SJCRH30 (cell line): Measurements from ENCODE around the gene LGI4. TPM values are rescaled to one million over a fixed set of nuclear protein-coding genes. Genes with fewer than 3 reads are reported as not detected.

Experiments used
- DNase-seq, 2 experiments: peaks; one replicate each; pipeline ENCODE4 v3.0.0-alpha.2; 2015 to 2020
- H3K27ac ChIP-seq: fragments of 250-450 bp; sonication (Bioruptor Pico); 2 replicates; pipeline ENCODE4 v1.5.1; 2020; ENCODE audit warnings: mild to moderate bottlenecking, moderate library complexity
- H3K27me3 ChIP-seq: fragments of 250-450 bp; sonication (Bioruptor Pico); 2 replicates; pipeline ENCODE4 v1.5.1; 2020; ENCODE audit warnings: mild to moderate bottlenecking, moderate library complexity
- H3K36me3 ChIP-seq: fragments of 250-450 bp; sonication (Bioruptor Pico); 2 replicates; pipeline ENCODE4 v1.5.1; 2020; ENCODE audit warnings: mild to moderate bottlenecking, moderate library complexity
- H3K4me1 ChIP-seq: fragments of 250-450 bp; sonication (Bioruptor Pico); 2 replicates; pipeline ENCODE4 v1.5.1; 2020; ENCODE audit warnings: mild to moderate bottlenecking, moderate library complexity
- H3K4me3 ChIP-seq: fragments of 250-450 bp; sonication (Bioruptor Pico); 2 replicates; pipeline ENCODE4 v1.5.1; 2020; ENCODE audit warnings: mild to moderate bottlenecking, moderate library complexity
- H3K9me3 ChIP-seq: fragments of 250-450 bp; sonication (Bioruptor Pico); replicated peaks from 2 replicates; pipeline ENCODE4 v1.5.1; 2020; ENCODE audit warnings: mild to moderate bottlenecking, moderate library complexity
- total RNA-seq: library from RNA; depleted of rRNA; stranded (reverse); fragments of >200 nt; shearing (Covaris generic); gene quantifications from 2 replicates; pipeline ENCODE4 v1.2.3, GENCODE V29; 2014

Gene LGI4
- total RNA-seq, 1 experiment from 2014 or later = not detected

DNA sequence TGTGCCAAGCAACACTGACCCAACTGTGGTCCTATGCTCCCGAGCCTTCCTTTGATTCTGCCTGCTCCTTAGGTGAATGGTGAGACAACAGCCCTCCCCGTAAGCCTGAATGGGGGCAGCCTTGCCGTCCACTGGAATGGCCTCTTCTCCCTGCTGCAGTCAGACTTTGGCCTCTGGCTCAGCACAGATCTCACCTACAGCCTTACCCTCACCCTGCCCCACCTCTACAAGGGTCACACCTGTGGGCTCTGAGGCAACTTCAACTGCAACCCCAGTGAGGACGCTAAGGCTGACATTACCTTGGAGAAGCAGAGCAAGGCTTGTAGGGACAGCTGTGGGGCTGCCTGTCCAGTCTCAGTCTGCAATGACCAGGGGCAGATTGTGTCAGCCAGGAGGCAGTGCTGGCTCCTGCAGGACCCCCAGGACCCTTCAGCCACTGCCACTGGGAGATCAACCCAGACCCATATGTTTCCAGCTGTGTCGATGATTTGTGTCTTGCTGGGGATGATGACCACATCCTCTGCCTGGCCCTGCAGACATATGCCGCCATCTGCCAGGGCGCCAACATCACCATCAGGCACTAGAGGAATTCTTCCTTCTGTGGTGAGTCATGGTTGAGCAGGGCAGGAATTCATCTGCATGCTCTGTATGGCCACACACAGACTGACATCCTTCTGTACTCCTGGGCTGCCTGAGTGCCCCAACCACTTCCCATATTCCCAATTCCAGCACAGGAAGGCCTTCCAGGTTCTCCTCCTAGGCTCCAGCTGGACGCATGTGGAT is 46.5 kb downstream of the LGI4 start:
- Histone ChIP-seq H3K4me1 (peaks cover 9% of the 10 kb centered on the region; the same call in 1 of the 2 replicates), H3K27ac (peak overlapping the region; percentile 7; the same call in 1 of the 2 replicates), H3K9me3 (no peaks in the 10 kb centered on the region), H3K36me3 (no peaks in the 10 kb centered on the region), H3K4me3 (no peak overlapping the region), H3K27me3 (no peaks in the 10 kb centered on the region)
- DNase-seq = peak; percentile 60 to 73

DNA sequence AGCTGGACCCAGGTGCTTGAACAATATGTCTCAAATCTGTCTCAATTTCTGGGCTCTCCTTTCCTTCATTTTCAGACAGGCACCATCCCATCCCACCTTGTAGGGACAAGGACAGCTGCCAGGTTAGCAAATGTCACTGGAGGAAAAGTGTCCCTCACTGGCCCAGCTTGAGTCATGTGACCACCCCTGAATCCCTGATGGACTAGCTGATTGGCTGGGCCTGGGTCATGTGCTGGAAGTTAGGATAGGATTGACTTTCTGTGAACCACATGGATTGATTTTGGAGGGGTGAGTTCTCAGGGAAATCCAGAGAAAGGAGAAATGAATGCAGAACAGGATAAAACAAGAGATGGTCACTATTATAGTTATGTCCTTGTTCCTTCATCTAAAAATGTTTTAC is 47.5 kb downstream of the LGI4 start:
- H3K27me3 ChIP-seq = no peaks in the 10 kb centered on the region
- no peak for DNase-seq
- no peak overlapping the region for H3K4me3 ChIP-seq
- peaks cover 9% of the 10 kb centered on the region; the same call in 1 of the 2 replicates for H3K4me1 ChIP-seq
- no peaks in the 10 kb centered on the region for H3K9me3 ChIP-seq
- no peaks in the 10 kb centered on the region for H3K36me3 ChIP-seq
- no peak overlapping the region for H3K27ac ChIP-seq

DNA sequence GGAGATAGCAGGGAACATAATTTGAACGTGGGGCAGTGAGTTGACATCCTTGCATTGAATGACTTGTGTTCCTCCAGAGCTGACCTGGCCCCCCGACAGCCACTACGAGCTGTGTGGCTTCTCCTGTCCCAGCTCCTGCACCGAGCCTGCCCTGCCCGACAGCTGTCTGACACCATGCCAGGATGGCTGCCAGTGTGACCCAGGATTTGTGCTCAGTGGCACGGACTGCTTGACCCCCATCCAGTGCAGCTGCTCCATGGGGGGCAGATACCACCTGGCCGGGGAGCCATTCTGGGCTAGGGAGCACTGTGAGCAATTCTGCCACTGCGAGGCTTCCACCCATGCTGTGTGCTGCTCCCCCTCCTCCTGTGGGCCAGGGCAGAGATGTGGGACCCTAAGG is 48.4 kb downstream of the LGI4 start:
- Histone ChIP-seq H3K9me3 (no peaks in the 10 kb centered on the region), H3K27me3 (no peaks in the 10 kb centered on the region), H3K4me3 (no peak overlapping the region), H3K4me1 (peaks cover 9% of the 10 kb centered on the region; the same call in 1 of the 2 replicates), H3K27ac (no peak overlapping the region), H3K36me3 (no peaks in the 10 kb centered on the region)
- DNase-seq = no peak

DNA sequence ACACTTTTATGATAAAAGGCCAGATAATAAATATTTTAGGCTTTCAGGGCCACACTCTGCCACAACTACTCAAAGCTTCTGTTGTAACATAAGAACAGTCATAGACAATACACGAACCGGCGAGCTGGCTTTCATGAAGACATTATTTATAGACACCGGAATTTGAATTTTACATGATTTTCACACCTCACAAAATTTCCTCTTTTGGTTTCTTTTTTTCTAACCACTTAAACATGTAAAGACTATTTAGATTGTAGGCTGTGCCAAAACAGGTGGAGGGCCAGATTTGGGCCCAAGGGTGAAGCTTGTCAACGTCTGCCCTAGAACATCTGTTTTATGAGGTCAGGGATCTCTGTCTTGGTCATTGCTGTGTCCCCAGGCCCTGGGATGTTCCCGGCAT is 48.9 kb downstream of the LGI4 start:
- Histone ChIP-seq H3K9me3 (no peaks in the 10 kb centered on the region), H3K27me3 (no peaks in the 10 kb centered on the region), H3K27ac (no peak overlapping the region), H3K4me3 (no peak overlapping the region), H3K4me1 (peaks cover 9% of the 10 kb centered on the region; the same call in 1 of the 2 replicates), H3K36me3 (no peaks in the 10 kb centered on the region)
- DNase-seq = no peak

DNA sequence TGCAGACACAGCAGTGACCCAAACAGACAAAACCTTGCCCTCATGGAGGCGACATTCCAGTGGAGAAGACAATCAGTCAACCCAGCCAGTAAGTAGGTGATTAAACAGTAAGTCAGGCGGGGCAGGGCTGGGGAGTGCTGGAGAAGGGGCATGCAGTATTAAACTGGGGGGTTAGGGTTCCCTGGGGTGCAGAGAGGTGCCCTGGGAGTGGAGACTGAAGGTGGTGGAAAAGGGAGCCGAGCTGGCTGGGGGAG is 50.4 kb downstream of the LGI4 start:
- H3K4me1 ChIP-seq = peaks cover 9% of the 10 kb centered on the region; the same call in 1 of the 2 replicates
- H3K4me3 ChIP-seq = no peak overlapping the region
- no peaks in the 10 kb centered on the region for H3K9me3 ChIP-seq
- H3K36me3 ChIP-seq = no peaks in the 10 kb centered on the region
- no peak for DNase-seq
- H3K27ac ChIP-seq = no peak overlapping the region
- no peaks in the 10 kb centered on the region for H3K27me3 ChIP-seq

DNA sequence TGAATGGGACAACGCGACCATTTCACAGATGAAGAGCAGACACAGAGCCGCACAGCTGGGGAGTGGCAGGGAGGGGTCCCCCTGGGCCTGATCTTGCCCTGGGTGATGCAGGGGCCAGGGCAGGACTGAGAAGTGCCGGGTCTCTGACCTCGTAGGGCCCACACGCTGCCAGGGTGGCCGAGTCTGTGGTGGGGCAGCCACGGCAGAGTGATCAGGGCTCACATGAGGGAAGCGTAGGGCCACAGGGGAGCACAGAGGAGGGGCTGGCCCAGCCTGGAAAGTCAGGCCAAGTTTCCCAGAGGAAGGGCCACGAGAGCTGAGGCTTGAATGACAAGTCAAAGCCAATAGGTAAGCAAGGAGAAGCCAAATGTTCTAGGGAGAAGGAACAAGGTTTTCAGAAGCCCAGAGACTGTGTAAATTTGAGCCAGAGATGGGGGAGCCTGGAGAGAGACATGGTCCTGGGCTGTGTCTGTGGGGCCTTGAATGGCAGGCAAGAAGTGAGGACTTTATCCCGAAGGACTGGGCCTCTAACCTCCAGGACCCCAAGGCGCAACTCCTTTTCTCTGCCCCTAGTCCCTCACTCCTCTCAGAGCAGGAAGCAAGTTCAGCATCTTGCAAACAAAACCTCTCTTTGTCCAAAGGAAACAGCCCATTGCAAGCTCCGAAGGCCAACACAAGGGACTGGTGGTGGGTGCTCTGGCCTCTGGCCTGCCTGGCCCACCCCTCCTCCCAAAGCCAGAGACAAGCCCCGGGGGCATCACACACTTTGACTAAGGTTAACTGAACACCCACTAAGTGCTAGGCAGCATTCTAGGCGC is 51.0 kb downstream of the LGI4 start:
- Histone ChIP-seq H3K27ac (no peak overlapping the region), H3K9me3 (no peaks in the 10 kb centered on the region), H3K27me3 (no peaks in the 10 kb centered on the region)

DNA sequence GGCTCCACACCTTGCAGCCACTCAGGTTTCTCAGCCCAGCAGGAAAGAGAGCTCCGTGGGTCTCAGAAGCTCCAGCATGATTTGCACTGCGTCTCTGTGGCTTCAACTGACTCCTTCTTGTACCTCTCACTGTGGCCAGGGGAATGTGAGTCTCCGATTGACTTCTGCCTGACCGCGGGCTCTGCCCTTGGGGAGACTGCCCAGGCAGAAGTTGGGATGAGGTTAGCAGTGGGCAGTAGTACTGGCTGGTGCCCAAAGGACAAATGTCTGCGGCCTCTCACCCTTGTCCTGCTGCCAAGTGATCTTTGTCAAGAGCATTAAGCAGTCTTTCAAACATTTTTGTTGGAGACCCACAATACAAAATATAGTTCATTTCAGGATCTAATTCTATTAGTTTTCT is 53.7 kb downstream of the LGI4 start:
- no peak overlapping the region for H3K27ac ChIP-seq

More for the DNA sequence above, 51.0 kb downstream of the LGI4 start:
- Histone ChIP-seq H3K4me1 (peaks cover 7% of the 10 kb centered on the region; the same call in 1 of the 2 replicates), H3K4me3 (no peak overlapping the region), H3K36me3 (no peaks in the 10 kb centered on the region)
- no peak for DNase-seq

DNA sequence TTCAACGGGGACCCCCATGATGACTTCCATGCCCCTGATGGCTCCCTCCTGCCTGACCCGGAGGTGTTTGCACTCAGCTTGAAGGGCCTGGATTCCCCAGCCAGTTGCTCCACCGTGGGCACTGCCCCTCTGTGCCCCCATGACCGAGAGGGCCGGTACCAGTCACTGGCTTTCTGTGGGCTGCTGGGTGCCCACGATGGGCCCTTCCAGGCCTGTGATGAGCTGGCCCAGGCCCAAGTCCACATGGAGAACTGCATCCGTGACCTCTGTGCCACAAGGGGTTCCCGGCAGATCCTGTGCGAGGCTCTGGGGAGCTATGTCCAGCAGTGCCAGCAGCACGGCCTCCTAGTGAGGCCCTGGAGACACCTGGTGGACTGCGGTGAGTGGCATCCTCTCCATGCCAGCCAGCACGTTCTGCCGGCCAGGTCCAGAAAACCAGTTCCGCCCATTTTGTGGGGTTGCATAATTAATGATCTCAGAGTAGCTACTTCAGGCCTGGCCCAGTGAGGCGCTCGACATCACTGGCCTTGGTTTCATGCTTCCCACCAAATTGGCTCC is 54.2 kb downstream of the LGI4 start:
- Histone ChIP-seq H3K27ac (no peak overlapping the region), H3K27me3 (no peaks in the 10 kb centered on the region; the same call in 1 of the 2 replicates), H3K4me1 (no peaks in the 10 kb centered on the region), H3K9me3 (no peaks in the 10 kb centered on the region), H3K4me3 (no peak overlapping the region), H3K36me3 (no peaks in the 10 kb centered on the region)
- DNase-seq = no peak

More for the DNA sequence above, 53.7 kb downstream of the LGI4 start:
- Histone ChIP-seq H3K4me1 (no peaks in the 10 kb centered on the region), H3K36me3 (no peaks in the 10 kb centered on the region), H3K4me3 (no peak overlapping the region), H3K9me3 (no peaks in the 10 kb centered on the region), H3K27me3 (no peaks in the 10 kb centered on the region; the same call in 1 of the 2 replicates)
- DNase-seq = no peak

DNA sequence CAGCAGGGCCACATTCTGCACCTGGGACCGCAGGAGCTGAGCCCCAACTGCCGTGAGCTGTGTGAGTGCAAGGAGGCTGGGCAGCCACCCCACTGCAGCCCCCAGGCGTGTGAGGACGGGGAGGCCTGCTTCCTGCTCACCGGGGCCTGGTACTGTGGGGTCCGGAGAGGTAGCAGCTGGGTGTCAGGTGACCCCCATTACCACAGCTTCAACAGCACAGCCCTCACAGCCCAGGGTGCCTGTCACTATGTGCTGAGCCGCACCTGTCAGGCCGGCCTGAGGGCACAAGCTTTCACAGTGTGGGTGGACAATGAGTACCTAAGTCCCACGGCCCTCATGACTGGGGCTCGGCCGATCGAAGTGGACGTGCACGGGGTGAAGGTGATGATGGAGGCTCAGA is 55.0 kb downstream of the LGI4 start:
- no peak overlapping the region for H3K27ac ChIP-seq
- H3K9me3 ChIP-seq = no peaks in the 10 kb centered on the region
- no peaks in the 10 kb centered on the region for H3K36me3 ChIP-seq
- H3K4me3 ChIP-seq = no peak overlapping the region
- DNase-seq = no peak
- H3K4me1 ChIP-seq = no peaks in the 10 kb centered on the region
- no peaks in the 10 kb centered on the region; the same call in none of the 2 replicates for H3K27me3 ChIP-seq

DNA sequence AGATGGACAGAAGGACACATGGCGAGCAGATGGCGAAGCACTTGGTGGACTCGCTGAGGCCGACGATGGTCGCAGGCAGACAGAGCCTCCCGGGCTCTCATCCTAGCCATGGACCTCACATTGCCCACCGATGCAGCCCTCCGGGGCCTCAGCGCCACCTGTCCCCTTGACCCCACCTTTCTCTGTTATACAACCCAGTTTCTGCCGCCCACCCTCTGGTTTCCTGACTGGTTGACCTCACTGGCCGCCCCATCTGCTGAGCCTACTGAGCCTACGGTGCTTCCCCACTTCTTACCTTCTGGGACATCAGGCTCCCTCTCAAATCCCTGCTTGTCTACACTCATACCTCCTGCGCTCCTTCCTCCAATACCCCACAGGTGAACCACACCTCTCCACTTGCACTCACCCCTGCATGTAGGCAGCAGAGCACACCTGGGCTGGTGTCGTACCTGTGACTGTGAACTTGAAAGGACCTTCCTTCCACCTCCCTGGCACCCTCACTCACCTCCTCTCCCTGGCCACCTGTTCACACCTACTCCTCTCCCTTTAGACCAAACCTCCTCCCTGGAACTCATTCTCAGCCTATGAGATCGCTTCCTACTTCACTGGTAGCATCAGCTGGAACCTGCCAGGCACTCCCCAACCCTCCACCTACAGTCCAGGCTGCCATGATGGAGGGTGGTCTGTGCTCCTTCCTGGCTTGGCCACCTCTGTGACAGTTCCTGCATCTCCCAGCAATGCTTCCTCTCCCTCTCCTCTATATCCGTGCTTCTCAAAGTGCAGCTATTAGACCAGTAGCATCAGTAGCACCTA is 57.2 kb downstream of the LGI4 start:
- Histone ChIP-seq H3K4me3 (no peak overlapping the region), H3K9me3 (no peaks in the 10 kb centered on the region), H3K27me3 (no peaks in the 10 kb centered on the region; the same call in none of the 2 replicates), H3K27ac (no peak overlapping the region), H3K4me1 (no peaks in the 10 kb centered on the region), H3K36me3 (no peaks in the 10 kb centered on the region)
- DNase-seq = no peak

DNA sequence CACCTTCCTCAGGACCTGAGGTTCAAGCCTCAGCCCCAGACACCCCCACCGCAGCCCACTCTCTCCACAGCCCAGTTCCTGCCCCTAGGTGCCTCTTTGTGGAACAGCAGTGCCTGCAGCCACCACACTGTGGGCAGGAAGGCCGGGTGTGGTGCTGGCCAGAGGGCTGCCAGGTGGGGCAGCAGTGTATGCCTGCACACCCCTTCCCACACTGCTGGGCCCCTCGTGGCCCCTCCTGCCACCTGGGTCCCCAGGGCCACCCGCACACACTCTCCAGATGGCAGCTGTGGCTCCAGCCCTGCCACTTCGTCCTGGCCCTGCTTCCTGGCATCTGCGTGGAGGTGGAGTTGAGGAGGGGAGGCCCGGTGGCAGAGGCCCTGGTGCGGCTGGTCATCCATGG is 58.2 kb downstream of the LGI4 start:
- no peaks in the 10 kb centered on the region for H3K9me3 ChIP-seq
- H3K27ac ChIP-seq = no peak overlapping the region
- no peaks in the 10 kb centered on the region; the same call in none of the 2 replicates for H3K27me3 ChIP-seq
- H3K4me1 ChIP-seq = no peaks in the 10 kb centered on the region
- no peaks in the 10 kb centered on the region for H3K36me3 ChIP-seq
- no peak overlapping the region for H3K4me3 ChIP-seq
- no peak for DNase-seq

DNA sequence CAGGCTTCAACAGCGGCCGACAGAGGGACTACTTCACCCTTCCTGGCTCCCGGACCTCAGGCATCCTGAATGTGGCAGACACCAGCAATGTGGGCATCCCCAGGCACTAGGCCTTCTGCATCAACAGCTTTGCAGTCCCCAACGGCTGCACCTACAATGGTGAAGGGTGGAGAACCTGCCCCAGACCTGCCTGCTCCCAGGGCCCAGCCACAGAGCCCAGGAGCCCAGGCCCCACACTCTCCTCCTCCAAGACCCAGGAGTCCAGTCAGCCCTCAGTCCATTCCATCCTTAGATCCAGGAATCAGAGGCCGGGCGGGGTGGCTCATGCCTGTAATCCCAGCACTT is 58.9 kb downstream of the LGI4 start:
- no peak for DNase-seq
- no peak overlapping the region for H3K4me3 ChIP-seq
- H3K27me3 ChIP-seq = no peaks in the 10 kb centered on the region; the same call in none of the 2 replicates
- no peak overlapping the region for H3K27ac ChIP-seq
- H3K4me1 ChIP-seq = no peaks in the 10 kb centered on the region
- no peaks in the 10 kb centered on the region for H3K9me3 ChIP-seq
- no peaks in the 10 kb centered on the region for H3K36me3 ChIP-seq

DNA sequence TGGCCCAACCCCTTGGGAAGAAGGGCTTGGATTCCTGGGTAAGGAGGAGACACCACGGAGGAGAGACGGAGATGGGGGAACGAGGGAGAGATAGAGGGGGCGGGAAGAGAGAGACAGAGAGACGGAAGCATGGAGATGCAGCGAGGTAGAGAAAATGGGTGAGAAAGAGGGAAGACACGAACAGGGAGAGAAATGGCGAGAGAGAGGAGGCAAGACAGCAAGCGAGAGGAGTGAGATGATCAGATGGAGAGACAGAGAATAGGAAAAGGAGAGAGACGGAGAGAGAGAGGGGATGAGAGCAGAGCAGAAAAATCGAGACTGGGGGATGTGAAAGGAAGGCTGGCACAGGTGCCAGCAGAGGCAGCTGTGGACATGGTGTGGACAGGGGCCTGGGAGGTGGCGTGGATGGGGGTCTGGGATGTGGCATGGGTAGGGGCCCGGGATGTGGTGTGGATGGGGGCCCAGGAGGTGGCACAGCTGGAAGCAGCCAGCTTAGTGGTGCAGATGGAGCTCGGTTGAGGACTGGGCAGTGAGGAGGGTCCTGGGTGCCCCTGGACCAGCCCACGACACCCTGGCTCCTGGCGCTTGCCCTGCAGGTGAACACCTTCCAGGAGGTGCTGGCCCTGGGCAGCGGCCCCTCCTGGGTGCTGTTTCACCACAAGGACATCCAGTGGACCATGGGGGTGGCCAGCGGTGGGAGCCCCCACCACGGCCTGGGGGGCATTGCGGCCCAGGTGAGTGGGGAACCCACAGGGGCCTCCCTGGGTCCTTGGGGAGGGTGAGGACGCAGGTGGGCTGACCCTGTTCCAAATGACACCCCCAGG is 59.4 kb downstream of the LGI4 start:
- H3K4me1 ChIP-seq = no peaks in the 10 kb centered on the region
- H3K36me3 ChIP-seq = no peaks in the 10 kb centered on the region
- no peak overlapping the region for H3K27ac ChIP-seq
- no peaks in the 10 kb centered on the region; the same call in none of the 2 replicates for H3K27me3 ChIP-seq
- DNase-seq = no peak
- H3K9me3 ChIP-seq = no peaks in the 10 kb centered on the region
- no peak overlapping the region for H3K4me3 ChIP-seq
